K562 (cell line): ENCODE measurements around the gene CBL. TPM values are rescaled to one million over a fixed set of nuclear protein-coding genes. Genes with fewer than 3 reads are reported as not detected.

ENCODE experiments used
- ARID1B ChIP-seq: fragments of 450-650 bp; IDR thresholded peaks from 2 replicates; pipeline ENCODE4 v1.6.1; 2016; ENCODE audit warnings: antibody characterized with exemption, mild to moderate bottlenecking, inconsistent platforms
- COPS2 ChIP-seq: fragments of 450-650 bp; conservative IDR thresholded peaks from 2 replicates; pipeline ENCODE4 v1.6.1; 2016; ENCODE audit warnings: mild to moderate bottlenecking, moderate library complexity
- EP300 ChIP-seq: IDR thresholded peaks from 2 replicates; pipeline ENCODE4 v1.6.1; 2012; ENCODE audit warnings: low read length, improper control_type of control experiment
- ETV6 ChIP-seq, 3 experiments: fragments of 150-350 bp in 1 of 3; sonication (generic) in 1 of 3; formaldehyde crosslinking in 1 of 3; IDR thresholded peaks; 2 replicates each; pipeline versions ENCODE4 v1.6.1 to v1.8.0; 2014 to 2022; ENCODE audit warnings: borderline replicate concordance in 2 of 3, low read depth in 2 of 3, antibody characterized with exemption in 1 of 3, low read length in 1 of 3, mild to moderate bottlenecking in 1 of 3, missing genetic modification reagents in 1 of 3
- GATAD2A ChIP-seq: fragments of 450-650 bp; IDR thresholded peaks from 2 replicates; pipeline ENCODE4 v1.6.1; 2017
- GTF2E2 ChIP-seq: fragments of 200-800 bp; sonication (Bioruptor generic); IDR thresholded peaks from 2 replicates; pipeline ENCODE4 v1.6.1; 2016; ENCODE audit warnings: missing genetic modification characterization, missing compliant biosample characterization
- HMG20A ChIP-seq: fragments of 450-650 bp; formaldehyde crosslinking; conservative IDR thresholded peaks from 2 replicates; pipeline ENCODE4 v1.4.0; 2020; ENCODE audit warnings: mild to moderate bottlenecking, mixed read lengths
- HMG20B ChIP-seq: fragments of 250-450 bp; sonication (Bioruptor Pico); IDR thresholded peaks from 2 replicates; pipeline ENCODE4 v1.5.0; 2021; ENCODE audit warnings: mild to moderate bottlenecking
- MAZ ChIP-seq, 2 experiments: fragments of 450-650 bp in 1 of 2; sonication (generic) in 1 of 2; formaldehyde crosslinking; IDR thresholded peaks in 1 of 2; conservative IDR thresholded peaks in 1 of 2; 2 replicates each; pipeline versions ENCODE4 v1.4.0 to v1.5.0; 2020; ENCODE audit warnings: mild to moderate bottlenecking in 1 of 2, missing genetic modification reagents in 1 of 2
- NR3C1 ChIP-seq: sonication (generic); formaldehyde crosslinking; IDR thresholded peaks from 2 replicates; pipeline ENCODE4 v1.8.1; 2022; ENCODE audit warnings: missing genetic modification reagents
- POLR2AphosphoS2 ChIP-seq: IDR thresholded peaks from 2 replicates; pipeline ENCODE4 v1.6.1; 2012; ENCODE audit warnings: low read length, improper control_type of control experiment
- SMARCA5 ChIP-seq: fragments of 450-650 bp; IDR thresholded peaks from 2 replicates; pipeline ENCODE4 v1.6.1; 2016
- SRSF1 ChIP-seq: fragments of 200-400 bp; formaldehyde crosslinking; IDR thresholded peaks from 2 replicates; pipeline ENCODE4 v1.6.1; 2017; ENCODE audit warnings: mild to moderate bottlenecking, low read depth, low read length, moderate library complexity
- TGIF2 ChIP-seq: sonication (generic); formaldehyde crosslinking; IDR thresholded peaks from 2 replicates; pipeline ENCODE4 v1.8.1; 2022; ENCODE audit warnings: mild to moderate bottlenecking, missing genetic modification reagents, moderate library complexity
- ZKSCAN3 ChIP-seq: fragments of 250-450 bp; sonication (Bioruptor Pico); IDR thresholded peaks from 2 replicates; pipeline ENCODE4 v1.4.0; 2020
- ZNF232 ChIP-seq: sonication (generic); formaldehyde crosslinking; IDR thresholded peaks from 2 replicates; pipeline ENCODE4 v1.8.0; 2022; ENCODE audit warnings: mild to moderate bottlenecking, missing genetic modification reagents
- polyA plus RNA-seq, 8 experiments: library from polyadenylated mRNA; depleted of rRNA in 4 of 8; stranded (reverse) in 5 of 8; unstranded in 3 of 8; fragments of >200 nt; fragmentation: Nextera tagmentation in 2 of 8; fragmentation: Illumina TruSeq in 1 of 8; extraction: Ambion mirVana in 2 of 8; extraction: Trizol in 1 of 8; gene quantifications; 2 replicates each; pipeline versions ENCODE4 v1.2.1 to v1.2.3, GENCODE V29; 2011 to 2014; ENCODE audit warnings: inconsistent platforms in 1 of 8, missing spikeins in 1 of 8
- total RNA-seq, 7 experiments: library from RNA; depleted of rRNA in 6 of 7; stranded (reverse); fragments of >200 nt in 6 of 7; fragmentation: Illumina TruSeq in 2 of 7; extraction: Trizol in 2 of 7; gene quantifications; 2 replicates each; pipeline versions ENCODE4 v1.2.1 to v1.2.3, GENCODE V29; 2011 to 2021; ENCODE audit warnings: low replicate concordance in 1 of 7
- TF ChIP-seq, protein P1 (sequence below), 2 experiments: fragments of 450-650 bp in 1 of 2; sonication (generic) in 1 of 2; formaldehyde crosslinking in 1 of 2; IDR thresholded peaks in 1 of 2; conservative IDR thresholded peaks in 1 of 2; 2 replicates each; pipeline versions ENCODE4 v1.6.1 to v1.8.1; 2016 to 2023; ENCODE audit warnings: mild to moderate bottlenecking in 2 of 2, moderate library complexity in 2 of 2, inconsistent platforms in 1 of 2, missing genetic modification reagents in 1 of 2
- TF ChIP-seq, protein P2 (sequence below): fragments of 250-450 bp; sonication (Bioruptor Pico); IDR thresholded peaks from 2 replicates; pipeline ENCODE4 v1.8.0; 2021; ENCODE audit warnings: moderate library complexity, mild to moderate bottlenecking, inconsistent platforms
- TF ChIP-seq, protein P3 (sequence below), 2 experiments: fragments of 450-650 bp in 1 of 2; IDR thresholded peaks; 2 replicates each; pipeline ENCODE4 v1.6.1; 2011 to 2017; ENCODE audit warnings: low read depth in 2 of 2, antibody characterized with exemption in 1 of 2, borderline replicate concordance in 1 of 2, low read length in 1 of 2, mild to moderate bottlenecking in 1 of 2, mixed read lengths in 1 of 2; ENCODE audit not compliant: control insufficient read depth in 1 of 2
- TF ChIP-seq, protein P4 (sequence below): sonication (generic); formaldehyde crosslinking; IDR thresholded peaks from 2 replicates; pipeline ENCODE4 v1.9.0; 2022; ENCODE audit warnings: mild to moderate bottlenecking, missing genetic modification reagents

The CBL gene
- total and polyA plus RNA-seq, 9 of the 15 experiments (the other 6 are each of a cell fraction or from before 2014, with no cell fraction given), result 3.2 to 24.9 (median 9.9) TPM

DNA sequence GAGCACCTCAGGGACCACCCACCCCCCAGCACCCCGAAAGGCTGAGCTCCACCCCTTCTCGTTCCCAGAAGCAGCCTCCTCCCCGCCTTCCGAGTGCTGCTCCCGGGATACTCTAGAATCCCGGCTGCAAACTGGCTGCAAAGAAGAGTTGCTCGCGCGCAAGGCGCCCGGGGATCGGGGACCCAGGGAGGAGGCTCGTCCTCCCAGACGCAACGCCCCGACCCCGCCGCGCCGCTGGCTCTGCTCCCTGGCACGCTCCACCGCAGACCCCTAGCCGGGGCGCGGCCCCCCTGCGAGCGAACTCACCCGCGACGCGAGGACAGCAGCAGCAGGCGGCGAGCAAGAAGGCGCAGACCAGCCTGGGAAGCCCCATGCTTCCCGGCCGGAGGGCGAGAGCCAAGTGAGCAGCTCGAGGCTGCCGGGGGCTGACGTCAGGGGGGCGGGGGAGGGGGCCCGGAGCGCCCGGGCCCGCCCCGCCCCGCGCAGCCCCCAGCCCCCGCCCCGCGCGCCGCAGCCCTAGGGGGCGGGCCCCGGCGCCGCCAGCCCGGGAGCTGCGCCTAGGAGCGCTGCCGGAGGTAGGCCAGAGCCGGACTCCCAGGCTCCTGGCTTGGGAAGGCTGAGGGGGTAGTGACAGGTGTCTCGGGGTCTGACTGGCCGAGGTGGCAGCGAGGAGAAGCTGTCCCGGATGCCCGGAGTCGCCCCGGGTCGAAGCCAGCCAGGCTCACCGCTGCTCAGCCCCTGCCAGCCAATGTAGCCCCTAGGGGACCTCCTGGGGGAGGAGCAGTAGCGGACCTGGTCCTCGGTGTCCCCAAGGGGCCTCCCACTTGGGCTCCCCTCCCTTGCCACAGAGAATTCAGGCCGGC is 110.8 kb downstream of the CBL start, which contains the start of gene MCAM (continued):
- TF ChIP-seq, protein P1, sequence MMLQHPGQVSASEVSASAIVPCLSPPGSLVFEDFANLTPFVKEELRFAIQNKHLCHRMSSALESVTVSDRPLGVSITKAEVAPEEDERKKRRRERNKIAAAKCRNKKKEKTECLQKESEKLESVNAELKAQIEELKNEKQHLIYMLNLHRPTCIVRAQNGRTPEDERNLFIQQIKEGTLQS (IDR thresholded peaks at IDR 0.05), result 0 out of 2 replicates have a peak, but pooled peaks have one; percentile 9
- TF ChIP-seq, protein P1 (CRISPR knock-in tag; conservative IDR thresholded peaks at IDR 0.05), result no peak
- no peak for TF ChIP-seq COPS2
- TF ChIP-seq ARID1B, result no peak
- TF ChIP-seq TGIF2 (CRISPR knock-in tag), result peak; percentile 74; the same call in 1 of the 2 replicates
- peak; percentile 44; the same call in 1 of the 2 replicates for TF ChIP-seq GATAD2A
- no peak for TF ChIP-seq SMARCA5
- TF ChIP-seq, protein P2, sequence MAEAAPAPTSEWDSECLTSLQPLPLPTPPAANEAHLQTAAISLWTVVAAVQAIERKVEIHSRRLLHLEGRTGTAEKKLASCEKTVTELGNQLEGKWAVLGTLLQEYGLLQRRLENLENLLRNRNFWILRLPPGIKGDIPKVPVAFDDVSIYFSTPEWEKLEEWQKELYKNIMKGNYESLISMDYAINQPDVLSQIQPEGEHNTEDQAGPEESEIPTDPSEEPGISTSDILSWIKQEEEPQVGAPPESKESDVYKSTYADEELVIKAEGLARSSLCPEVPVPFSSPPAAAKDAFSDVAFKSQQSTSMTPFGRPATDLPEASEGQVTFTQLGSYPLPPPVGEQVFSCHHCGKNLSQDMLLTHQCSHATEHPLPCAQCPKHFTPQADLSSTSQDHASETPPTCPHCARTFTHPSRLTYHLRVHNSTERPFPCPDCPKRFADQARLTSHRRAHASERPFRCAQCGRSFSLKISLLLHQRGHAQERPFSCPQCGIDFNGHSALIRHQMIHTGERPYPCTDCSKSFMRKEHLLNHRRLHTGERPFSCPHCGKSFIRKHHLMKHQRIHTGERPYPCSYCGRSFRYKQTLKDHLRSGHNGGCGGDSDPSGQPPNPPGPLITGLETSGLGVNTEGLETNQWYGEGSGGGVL (CRISPR knock-in tag), result no peak
- no peak for TF ChIP-seq HMG20B
- no peak for TF ChIP-seq GTF2E2 (tag)
- TF ChIP-seq ETV6 (IDR thresholded peaks at IDR 0.05; ENCODE audit: borderline replicate concordance in 1 of 2, low read depth in 2 of 2, low read length in 1 of 2), result no peak
- TF ChIP-seq ETV6 (CRISPR knock-in tag; IDR thresholded peaks at IDR 0.05; ENCODE audit: borderline replicate concordance), result 0 out of 2 replicates have a peak, but pooled peaks have one; percentile 9
- no peak for TF ChIP-seq EP300
- no peak for TF ChIP-seq POLR2AphosphoS2
- TF ChIP-seq NR3C1 (CRISPR knock-in tag), result 0 out of 2 replicates have a peak, but pooled peaks have one; percentile 32
- no peak for TF ChIP-seq ZKSCAN3 (CRISPR knock-in tag)
- TF ChIP-seq, protein P3, sequence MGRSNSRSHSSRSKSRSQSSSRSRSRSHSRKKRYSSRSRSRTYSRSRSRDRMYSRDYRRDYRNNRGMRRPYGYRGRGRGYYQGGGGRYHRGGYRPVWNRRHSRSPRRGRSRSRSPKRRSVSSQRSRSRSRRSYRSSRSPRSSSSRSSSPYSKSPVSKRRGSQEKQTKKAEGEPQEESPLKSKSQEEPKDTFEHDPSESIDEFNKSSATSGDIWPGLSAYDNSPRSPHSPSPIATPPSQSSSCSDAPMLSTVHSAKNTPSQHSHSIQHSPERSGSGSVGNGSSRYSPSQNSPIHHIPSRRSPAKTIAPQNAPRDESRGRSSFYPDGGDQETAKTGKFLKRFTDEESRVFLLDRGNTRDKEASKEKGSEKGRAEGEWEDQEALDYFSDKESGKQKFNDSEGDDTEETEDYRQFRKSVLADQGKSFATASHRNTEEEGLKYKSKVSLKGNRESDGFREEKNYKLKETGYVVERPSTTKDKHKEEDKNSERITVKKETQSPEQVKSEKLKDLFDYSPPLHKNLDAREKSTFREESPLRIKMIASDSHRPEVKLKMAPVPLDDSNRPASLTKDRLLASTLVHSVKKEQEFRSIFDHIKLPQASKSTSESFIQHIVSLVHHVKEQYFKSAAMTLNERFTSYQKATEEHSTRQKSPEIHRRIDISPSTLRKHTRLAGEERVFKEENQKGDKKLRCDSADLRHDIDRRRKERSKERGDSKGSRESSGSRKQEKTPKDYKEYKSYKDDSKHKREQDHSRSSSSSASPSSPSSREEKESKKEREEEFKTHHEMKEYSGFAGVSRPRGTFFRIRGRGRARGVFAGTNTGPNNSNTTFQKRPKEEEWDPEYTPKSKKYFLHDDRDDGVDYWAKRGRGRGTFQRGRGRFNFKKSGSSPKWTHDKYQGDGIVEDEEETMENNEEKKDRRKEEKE (IDR thresholded peaks at IDR 0.05; ENCODE audit: borderline replicate concordance in 1 of 2, control insufficient read depth in 1 of 2, low read depth in 2 of 2, low read length in 1 of 2), result no peak
- TF ChIP-seq, protein P4, sequence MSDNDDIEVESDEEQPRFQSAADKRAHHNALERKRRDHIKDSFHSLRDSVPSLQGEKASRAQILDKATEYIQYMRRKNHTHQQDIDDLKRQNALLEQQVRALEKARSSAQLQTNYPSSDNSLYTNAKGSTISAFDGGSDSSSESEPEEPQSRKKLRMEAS (CRISPR knock-in tag), result peak; percentile 31; the same call in 1 of the 2 replicates
- TF ChIP-seq SRSF1, result no peak
- peak; percentile 44 to 67; a peak in 2 of 4 replicates for TF ChIP-seq MAZ (CRISPR knock-in tag; conservative IDR thresholded peaks at IDR 0.05 in 1 of 2, IDR thresholded peaks at IDR 0.05 in 1 of 2)
- no peak for TF ChIP-seq ZNF232 (CRISPR knock-in tag)
- TF ChIP-seq HMG20A, result no peak
